K562 (cell line): ENCODE data around the gene MAGEA4. TPM values are rescaled to one million over a fixed set of nuclear protein-coding genes. Genes with fewer than 3 reads are reported as not detected.

Source experiments
- GABPA ChIP-seq: fragments of 200-800 bp; sonication (Bioruptor generic); conservative IDR thresholded peaks from 2 replicates; pipeline ENCODE4 v1.6.1; 2016; ENCODE audit warnings: low read depth, missing genetic modification characterization, missing compliant biosample characterization
- MAFG ChIP-seq: fragments of 450-650 bp; conservative IDR thresholded peaks from 2 replicates; pipeline ENCODE4 v1.6.1; 2016; ENCODE audit warnings: missing genetic modification characterization, missing compliant biosample characterization
- MXD1 ChIP-seq: fragments of 250-450 bp; sonication (Bioruptor Pico); IDR thresholded peaks from 2 replicates; pipeline ENCODE4 v1.8.0; 2021; ENCODE audit warnings: borderline replicate concordance, mild to moderate bottlenecking, moderate library complexity; ENCODE audit not compliant: poor library complexity, severe bottlenecking
- RAD21 ChIP-seq, 2 experiments: fragments of 250-450 bp in 1 of 2; fragments of 450-650 bp in 1 of 2; sonication (Bioruptor Pico) in 1 of 2; formaldehyde crosslinking in 1 of 2; IDR thresholded peaks in 1 of 2; conservative IDR thresholded peaks in 1 of 2; 2 replicates each; pipeline versions ENCODE4 v1.4.0 to v1.8.0; 2020 to 2022; ENCODE audit warnings: mild to moderate bottlenecking in 2 of 2, moderate library complexity in 1 of 2
- STAT6 ChIP-seq: sonication (generic); formaldehyde crosslinking; IDR thresholded peaks from 2 replicates; pipeline ENCODE4 v1.8.1; 2023; ENCODE audit warnings: mild to moderate bottlenecking, missing genetic modification reagents
- TFAM ChIP-seq: fragments of 250-450 bp; sonication (Bioruptor Pico); conservative IDR thresholded peaks from 2 replicates; pipeline ENCODE4 v1.5.0; 2021; ENCODE audit warnings: mild to moderate bottlenecking, moderate library complexity
- ZNF23 ChIP-seq: fragments of 250-450 bp; sonication (Bioruptor Pico); IDR thresholded peaks from 2 replicates; pipeline ENCODE4 v1.4.0; 2020; ENCODE audit warnings: mild to moderate bottlenecking
- ZNF512 ChIP-seq: IDR thresholded peaks from 2 replicates; pipeline ENCODE4 v1.6.1; 2016; ENCODE audit warnings: missing genetic modification characterization, missing compliant biosample characterization
- ZNF740 ChIP-seq, 3 experiments: fragments of 200-800 bp in 1 of 3; sonication (Bioruptor generic) in 1 of 3; sonication (generic) in 1 of 3; formaldehyde crosslinking in 1 of 3; IDR thresholded peaks; 2 replicates each; pipeline versions ENCODE4 v1.6.1 to v1.8.0; 2016 to 2022; ENCODE audit warnings: mild to moderate bottlenecking in 2 of 3, missing compliant biosample characterization in 2 of 3, missing genetic modification characterization in 2 of 3, missing genetic modification reagents in 1 of 3
- ZZZ3 ChIP-seq: fragments of 450-650 bp; IDR thresholded peaks from 2 replicates; pipeline ENCODE4 v1.6.1; 2016; ENCODE audit warnings: antibody characterized with exemption, mild to moderate bottlenecking, moderate library complexity
- polyA plus RNA-seq, 8 experiments: library from polyadenylated mRNA; depleted of rRNA in 4 of 8; stranded (reverse) in 5 of 8; unstranded in 3 of 8; fragments of >200 nt; fragmentation: Nextera tagmentation in 2 of 8; fragmentation: Illumina TruSeq in 1 of 8; extraction: Ambion mirVana in 2 of 8; extraction: Trizol in 1 of 8; gene quantifications; 2 replicates each; pipeline versions ENCODE4 v1.2.1 to v1.2.3, GENCODE V29; 2011 to 2014; ENCODE audit warnings: inconsistent platforms in 1 of 8, missing spikeins in 1 of 8
- total RNA-seq, 7 experiments: library from RNA; depleted of rRNA in 6 of 7; stranded (reverse); fragments of >200 nt in 6 of 7; fragmentation: Illumina TruSeq in 2 of 7; extraction: Trizol in 2 of 7; gene quantifications; 2 replicates each; pipeline versions ENCODE4 v1.2.1 to v1.2.3, GENCODE V29; 2011 to 2021; ENCODE audit warnings: low replicate concordance in 1 of 7
- TF ChIP-seq, protein P1 (sequence below): fragments of 250-450 bp; sonication (Bioruptor Pico); IDR thresholded peaks from 2 replicates; pipeline ENCODE4 v1.5.0; 2021
- TF ChIP-seq, protein P2 (sequence below): sonication (generic); formaldehyde crosslinking; IDR thresholded peaks from 2 replicates; pipeline ENCODE4 v1.8.0; 2022; ENCODE audit warnings: missing genetic modification reagents, mild to moderate bottlenecking, borderline replicate concordance

The MAGEA4 gene
- total and polyA plus RNA-seq, 9 of the 15 experiments (the other 6 are each of a cell fraction or from before 2014, with no cell fraction given): 0.42 to 1.9 (median 0.69) TPM

DNA sequence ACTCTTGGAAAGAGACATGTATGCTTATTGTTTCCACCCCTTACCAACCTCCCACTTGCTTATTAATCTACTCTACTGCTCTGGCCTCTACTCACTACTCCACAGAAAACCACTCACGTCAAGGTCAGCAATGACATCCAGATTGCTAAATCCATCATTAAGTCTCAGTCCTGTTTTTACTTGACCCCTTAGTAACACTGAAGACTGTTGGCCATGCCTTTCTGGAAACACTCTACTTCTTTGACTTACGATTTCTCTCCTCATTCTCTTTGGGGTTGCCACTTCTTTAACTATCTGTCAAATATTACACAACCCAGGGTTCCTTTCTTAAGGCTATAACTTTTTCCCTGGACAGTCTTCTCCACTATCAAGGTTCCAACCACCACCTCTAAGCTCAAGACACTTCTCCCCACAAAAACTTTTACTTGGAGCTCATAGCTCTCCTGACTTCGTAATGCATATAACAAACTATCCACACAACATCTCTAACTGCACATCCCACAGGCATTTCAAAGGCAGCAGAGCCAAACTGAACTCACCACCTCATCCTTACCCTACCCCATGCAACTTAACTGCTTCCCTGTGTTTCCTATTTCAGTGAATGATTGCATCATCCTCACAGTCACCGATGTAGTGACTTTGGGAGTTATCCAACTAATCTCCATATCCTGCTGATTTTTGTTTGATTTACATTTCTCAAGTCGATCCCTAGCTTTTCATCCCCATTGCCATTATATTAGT lies 15.8 kb upstream of the MAGEA4 start (continued):
- TF ChIP-seq TFAM (CRISPR knock-in tag) (no peak), MXD1 (CRISPR knock-in tag) (no peak), ZNF23 (CRISPR knock-in tag) (no peak), RAD21 (CRISPR knock-in tag; conservative IDR thresholded peaks at IDR 0.05 in 1 of 2, IDR thresholded peaks at IDR 0.05 in 1 of 2) (peak; percentile 16 to 20; a peak in 2 of 4 replicates), STAT6 (CRISPR knock-in tag) (no peak), ZNF512 (no peak), MAFG (no peak), ZNF740 (CRISPR knock-in tag; IDR thresholded peaks at IDR 0.05) (no peak), ZNF740 (tag; IDR thresholded peaks at IDR 0.05) (peak in 1 of 2 experiments; percentile 69; a peak in 1 of 4 replicates), ZZZ3 (no peak), GABPA (tag) (no peak)
- TF ChIP-seq, protein P1, sequence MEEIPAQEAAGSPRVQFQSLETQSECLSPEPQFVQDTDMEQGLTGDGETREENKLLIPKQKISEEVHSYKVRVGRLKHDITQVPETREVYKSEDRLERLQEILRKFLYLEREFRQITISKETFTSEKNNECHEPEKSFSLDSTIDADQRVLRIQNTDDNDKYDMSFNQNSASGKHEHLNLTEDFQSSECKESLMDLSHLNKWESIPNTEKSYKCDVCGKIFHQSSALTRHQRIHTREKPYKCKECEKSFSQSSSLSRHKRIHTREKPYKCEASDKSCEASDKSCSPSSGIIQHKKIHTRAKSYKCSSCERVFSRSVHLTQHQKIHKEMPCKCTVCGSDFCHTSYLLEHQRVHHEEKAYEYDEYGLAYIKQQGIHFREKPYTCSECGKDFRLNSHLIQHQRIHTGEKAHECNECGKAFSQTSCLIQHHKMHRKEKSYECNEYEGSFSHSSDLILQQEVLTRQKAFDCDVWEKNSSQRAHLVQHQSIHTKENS (CRISPR knock-in tag): no peak
- TF ChIP-seq, protein P2, sequence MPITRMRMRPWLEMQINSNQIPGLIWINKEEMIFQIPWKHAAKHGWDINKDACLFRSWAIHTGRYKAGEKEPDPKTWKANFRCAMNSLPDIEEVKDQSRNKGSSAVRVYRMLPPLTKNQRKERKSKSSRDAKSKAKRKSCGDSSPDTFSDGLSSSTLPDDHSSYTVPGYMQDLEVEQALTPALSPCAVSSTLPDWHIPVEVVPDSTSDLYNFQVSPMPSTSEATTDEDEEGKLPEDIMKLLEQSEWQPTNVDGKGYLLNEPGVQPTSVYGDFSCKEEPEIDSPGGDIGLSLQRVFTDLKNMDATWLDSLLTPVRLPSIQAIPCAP (CRISPR knock-in tag): no peak
